Neural cell (in vitro differentiated cells): ENCODE data around the gene GLI3. TPM values are rescaled to one million over a fixed set of nuclear protein-coding genes. Genes with fewer than 3 reads are reported as not detected.

ENCODE experiments used
- H2AFZ ChIP-seq: fragments of 200-600, 300-800 bp; sonication (generic), shearing (Covaris generic); 2 replicates; pipeline ENCODE4 v1.6.0; 2014; ENCODE audit warnings: low read depth, mild to moderate bottlenecking, antibody characterized with exemption, low read length, moderate library complexity
- H3F3A ChIP-seq: fragments of 200-600 bp; shearing (Covaris generic); 2 replicates; pipeline ENCODE4 v1.6.1; 2016; ENCODE audit warnings: mild to moderate bottlenecking, moderate library complexity, mixed read lengths, antibody characterized with exemption, low read length; ENCODE audit not compliant: insufficient read depth, poor library complexity, severe bottlenecking
- H3K27ac ChIP-seq: fragments of 200-600, 300-800 bp; sonication (generic), shearing (Covaris generic); 2 replicates; pipeline ENCODE4 v1.5.1; 2014; ENCODE audit warnings: mild to moderate bottlenecking, low read length, moderate library complexity
- H3K27me3 ChIP-seq: fragments of 300-800, 200-600 bp; sonication (generic), shearing (Covaris generic); 2 replicates; pipeline ENCODE4 v1.6.0; 2014; ENCODE audit warnings: mild to moderate bottlenecking, low read depth, low read length, moderate library complexity; ENCODE audit not compliant: insufficient read depth
- H3K36me3 ChIP-seq: fragments of 300-800, 200-600 bp; sonication (generic), shearing (Covaris generic); 2 replicates; pipeline ENCODE4 v1.5.1; 2014; ENCODE audit warnings: mild to moderate bottlenecking, antibody characterized with exemption, low read length, moderate library complexity; ENCODE audit not compliant: insufficient read depth
- H3K4me2 ChIP-seq: fragments of 300-800, 200-600 bp; sonication (generic), shearing (Covaris generic); 2 replicates; pipeline ENCODE4 v1.6.0; 2014; ENCODE audit warnings: mild to moderate bottlenecking, low read length
- H3K4me3 ChIP-seq: fragments of 300-800, 200-600 bp; sonication (generic), shearing (Covaris generic); 2 replicates; pipeline ENCODE4 v1.5.1; 2014; ENCODE audit warnings: mild to moderate bottlenecking, low read length, moderate library complexity
- H3K79me2 ChIP-seq: fragments of 200-600 bp; shearing (Covaris generic); replicated peaks from 2 replicates; pipeline ENCODE4 v1.6.0; 2014; ENCODE audit warnings: mild to moderate bottlenecking, low read length, moderate library complexity; ENCODE audit not compliant: insufficient read depth
- H3K9ac ChIP-seq: fragments of 300-800, 200-600 bp; sonication (generic), shearing (Covaris generic); 2 replicates; pipeline ENCODE4 v1.6.1; 2016; ENCODE audit warnings: mild to moderate bottlenecking, low read length, mixed read lengths
- H3K9me2 ChIP-seq: fragments of 200-600 bp; shearing (Covaris generic); 2 replicates; pipeline ENCODE4 v1.6.1; 2016; ENCODE audit warnings: mild to moderate bottlenecking, low read length, mixed read lengths; ENCODE audit not compliant: insufficient read depth
- H3K9me3 ChIP-seq: fragments of 200-600, 300-800 bp; sonication (generic), shearing (Covaris generic); 2 replicates; pipeline ENCODE4 v1.6.1; 2016; ENCODE audit warnings: mild to moderate bottlenecking, mixed run types, low read length, moderate library complexity, mixed read lengths
- H4K20me1 ChIP-seq: fragments of 200-600 bp; shearing (Covaris generic); 2 replicates; pipeline ENCODE4 v1.6.1; 2016; ENCODE audit warnings: mild to moderate bottlenecking, mixed run types; ENCODE audit not compliant: insufficient read depth
- EP300 ChIP-seq: fragments of 450-650 bp; conservative IDR thresholded peaks from 2 replicates; pipeline ENCODE4 v1.6.1; 2014; ENCODE audit warnings: antibody characterized with exemption, mild to moderate bottlenecking, moderate library complexity; ENCODE audit not compliant: poor library complexity, severe bottlenecking
- EZH2 ChIP-seq: fragments of 200-600, 300-800 bp; shearing (Covaris generic), sonication (generic); IDR thresholded peaks from 2 replicates; pipeline ENCODE4 v1.6.1; 2014; ENCODE audit warnings: antibody characterized with exemption, low read length, borderline replicate concordance, mild to moderate bottlenecking; ENCODE audit not compliant: insufficient read depth, poor library complexity, severe bottlenecking
- MXI1 ChIP-seq: fragments of 450-650 bp; conservative IDR thresholded peaks from 2 replicates; pipeline ENCODE4 v1.6.1; 2014; ENCODE audit warnings: antibody characterized with exemption, mild to moderate bottlenecking; ENCODE audit not compliant: poor library complexity, severe bottlenecking
- POLR2AphosphoS5 ChIP-seq: IDR thresholded peaks from 2 replicates; pipeline ENCODE4 v1.6.1; 2012
- RAD21 ChIP-seq: fragments of 450-650 bp; conservative IDR thresholded peaks from 2 replicates; pipeline ENCODE4 v1.6.1; 2014; ENCODE audit warnings: antibody characterized with exemption, mild to moderate bottlenecking, moderate library complexity
- SMC3 ChIP-seq: fragments of 450-650 bp; conservative IDR thresholded peaks from 2 replicates; pipeline ENCODE4 v1.6.1; 2014; ENCODE audit warnings: antibody characterized with exemption, mild to moderate bottlenecking, moderate library complexity; ENCODE audit not compliant: poor library complexity
- TAF1 ChIP-seq: IDR thresholded peaks from 2 replicates; pipeline ENCODE4 v1.6.1; 2012; ENCODE audit warnings: low read depth
- polyA plus RNA-seq: library from polyadenylated mRNA; depleted of rRNA; stranded (reverse); fragments of >200 nt; gene quantifications from 2 replicates; pipeline ENCODE4 v1.2.3, GENCODE V29; 2014
- TF ChIP-seq, protein P1 (sequence below): IDR thresholded peaks from 2 replicates; pipeline ENCODE4 v1.6.1; 2012; ENCODE audit warnings: borderline replicate concordance
- TF ChIP-seq, protein P2 (sequence below): fragments of 450-650 bp; IDR thresholded peaks from 2 replicates; pipeline ENCODE4 v1.5.1; 2014; ENCODE audit warnings: antibody characterized with exemption, mild to moderate bottlenecking, moderate library complexity; ENCODE audit not compliant: poor library complexity, severe bottlenecking

The GLI3 gene
- polyA plus RNA-seq, 1 donor from 2014 or later: 0.19 TPM

DNA sequence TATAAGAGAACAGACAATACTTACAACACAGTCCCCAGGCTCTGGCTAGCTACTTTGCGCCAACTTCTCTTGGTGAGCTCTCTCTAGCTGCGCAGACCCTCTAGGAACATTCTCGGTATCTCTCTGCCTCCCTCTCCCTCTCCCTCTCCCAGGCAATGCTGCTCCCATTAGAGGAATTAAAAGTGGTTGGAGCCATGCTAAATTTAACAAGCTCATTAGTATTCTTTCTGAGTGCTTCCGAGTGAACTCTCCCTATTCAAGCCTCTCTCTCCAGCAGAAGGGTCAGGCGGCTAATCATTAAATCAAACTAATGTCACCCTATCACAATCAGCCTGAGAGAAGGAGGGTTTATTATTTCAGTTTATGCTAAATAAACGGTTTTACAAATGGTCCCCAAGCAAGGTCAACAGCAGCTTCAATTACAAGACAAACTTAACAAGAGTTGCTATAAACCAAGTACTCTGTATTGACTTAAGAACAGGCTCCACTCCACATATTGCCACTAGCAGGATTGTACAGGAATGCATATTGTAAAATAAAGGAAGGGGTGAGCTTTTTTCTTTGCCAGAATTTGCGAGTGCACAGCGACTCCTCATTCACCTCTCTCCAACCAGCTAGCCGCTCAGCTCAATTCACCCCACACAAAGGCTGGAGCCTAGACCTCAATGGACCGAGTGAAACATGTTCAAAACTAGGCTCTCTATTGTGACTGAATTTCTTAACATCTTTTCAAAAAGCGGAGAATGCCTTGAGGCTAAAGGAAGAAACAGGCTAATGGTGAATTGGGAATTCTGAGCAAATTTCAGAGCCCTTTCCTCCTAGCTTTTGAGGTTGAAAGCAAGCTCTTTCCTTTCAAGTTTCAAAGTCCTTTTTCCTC is 84.4 kb downstream of the GLI3 start:
- no peak for TF ChIP-seq MXI1
- TF ChIP-seq RAD21: no peak
- TF ChIP-seq POLR2AphosphoS5: no peak
- TF ChIP-seq, protein P1, sequence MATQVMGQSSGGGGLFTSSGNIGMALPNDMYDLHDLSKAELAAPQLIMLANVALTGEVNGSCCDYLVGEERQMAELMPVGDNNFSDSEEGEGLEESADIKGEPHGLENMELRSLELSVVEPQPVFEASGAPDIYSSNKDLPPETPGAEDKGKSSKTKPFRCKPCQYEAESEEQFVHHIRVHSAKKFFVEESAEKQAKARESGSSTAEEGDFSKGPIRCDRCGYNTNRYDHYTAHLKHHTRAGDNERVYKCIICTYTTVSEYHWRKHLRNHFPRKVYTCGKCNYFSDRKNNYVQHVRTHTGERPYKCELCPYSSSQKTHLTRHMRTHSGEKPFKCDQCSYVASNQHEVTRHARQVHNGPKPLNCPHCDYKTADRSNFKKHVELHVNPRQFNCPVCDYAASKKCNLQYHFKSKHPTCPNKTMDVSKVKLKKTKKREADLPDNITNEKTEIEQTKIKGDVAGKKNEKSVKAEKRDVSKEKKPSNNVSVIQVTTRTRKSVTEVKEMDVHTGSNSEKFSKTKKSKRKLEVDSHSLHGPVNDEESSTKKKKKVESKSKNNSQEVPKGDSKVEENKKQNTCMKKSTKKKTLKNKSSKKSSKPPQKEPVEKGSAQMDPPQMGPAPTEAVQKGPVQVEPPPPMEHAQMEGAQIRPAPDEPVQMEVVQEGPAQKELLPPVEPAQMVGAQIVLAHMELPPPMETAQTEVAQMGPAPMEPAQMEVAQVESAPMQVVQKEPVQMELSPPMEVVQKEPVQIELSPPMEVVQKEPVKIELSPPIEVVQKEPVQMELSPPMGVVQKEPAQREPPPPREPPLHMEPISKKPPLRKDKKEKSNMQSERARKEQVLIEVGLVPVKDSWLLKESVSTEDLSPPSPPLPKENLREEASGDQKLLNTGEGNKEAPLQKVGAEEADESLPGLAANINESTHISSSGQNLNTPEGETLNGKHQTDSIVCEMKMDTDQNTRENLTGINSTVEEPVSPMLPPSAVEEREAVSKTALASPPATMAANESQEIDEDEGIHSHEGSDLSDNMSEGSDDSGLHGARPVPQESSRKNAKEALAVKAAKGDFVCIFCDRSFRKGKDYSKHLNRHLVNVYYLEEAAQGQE: no peak
- H3K27ac ChIP-seq: no peak overlapping the region
- H3K79me2 ChIP-seq: peaks cover 67% of the 10 kb centered on the region
- peak overlapping the region; percentile 28 for H3K4me3 ChIP-seq
- no peaks in the 10 kb centered on the region for H4K20me1 ChIP-seq
- H3K9me3 ChIP-seq: no peaks in the 10 kb centered on the region
- no peak overlapping the region for H3K9ac ChIP-seq
- no peak overlapping the region for H2AFZ ChIP-seq
- H3K4me2 ChIP-seq: no peak overlapping the region
- H3K36me3 ChIP-seq: no peaks in the 10 kb centered on the region
- no peaks in the 10 kb centered on the region for H3K9me2 ChIP-seq
- peaks cover 6% of the 10 kb centered on the region for H3F3A ChIP-seq
- no peaks in the 10 kb centered on the region for H3K27me3 ChIP-seq

DNA sequence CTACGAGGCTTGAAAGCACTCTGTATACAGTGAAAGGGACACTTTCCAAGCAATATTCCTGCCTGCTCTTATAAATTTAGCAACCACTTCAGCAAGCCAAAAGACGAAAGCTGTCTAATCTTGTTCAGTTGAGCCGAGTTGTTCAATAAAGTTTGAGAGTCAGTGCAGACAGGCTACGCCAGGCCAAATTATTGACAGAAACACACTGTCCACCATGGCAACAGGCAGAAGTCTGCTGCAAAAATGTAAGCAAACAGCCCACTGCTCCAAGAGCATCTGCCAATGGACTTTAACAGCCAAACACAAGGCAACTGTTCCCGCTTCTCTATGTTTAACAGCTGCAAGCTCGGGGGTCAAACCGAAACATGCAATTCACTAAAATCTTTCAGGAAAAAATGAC is 85.7 kb downstream of the GLI3 start:
- Histone ChIP-seq H3K4me3 (no peak overlapping the region), H3F3A (peaks cover 6% of the 10 kb centered on the region), H4K20me1 (no peaks in the 10 kb centered on the region), H3K9ac (no peak overlapping the region), H2AFZ (no peak overlapping the region), H3K36me3 (no peaks in the 10 kb centered on the region), H3K27ac (no peak overlapping the region), H3K9me2 (no peaks in the 10 kb centered on the region), H3K27me3 (no peaks in the 10 kb centered on the region), H3K4me2 (no peak overlapping the region), H3K9me3 (no peaks in the 10 kb centered on the region), H3K79me2 (peaks cover 67% of the 10 kb centered on the region)
- TF ChIP-seq, protein P2, sequence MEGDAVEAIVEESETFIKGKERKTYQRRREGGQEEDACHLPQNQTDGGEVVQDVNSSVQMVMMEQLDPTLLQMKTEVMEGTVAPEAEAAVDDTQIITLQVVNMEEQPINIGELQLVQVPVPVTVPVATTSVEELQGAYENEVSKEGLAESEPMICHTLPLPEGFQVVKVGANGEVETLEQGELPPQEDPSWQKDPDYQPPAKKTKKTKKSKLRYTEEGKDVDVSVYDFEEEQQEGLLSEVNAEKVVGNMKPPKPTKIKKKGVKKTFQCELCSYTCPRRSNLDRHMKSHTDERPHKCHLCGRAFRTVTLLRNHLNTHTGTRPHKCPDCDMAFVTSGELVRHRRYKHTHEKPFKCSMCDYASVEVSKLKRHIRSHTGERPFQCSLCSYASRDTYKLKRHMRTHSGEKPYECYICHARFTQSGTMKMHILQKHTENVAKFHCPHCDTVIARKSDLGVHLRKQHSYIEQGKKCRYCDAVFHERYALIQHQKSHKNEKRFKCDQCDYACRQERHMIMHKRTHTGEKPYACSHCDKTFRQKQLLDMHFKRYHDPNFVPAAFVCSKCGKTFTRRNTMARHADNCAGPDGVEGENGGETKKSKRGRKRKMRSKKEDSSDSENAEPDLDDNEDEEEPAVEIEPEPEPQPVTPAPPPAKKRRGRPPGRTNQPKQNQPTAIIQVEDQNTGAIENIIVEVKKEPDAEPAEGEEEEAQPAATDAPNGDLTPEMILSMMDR: no peak
- TF ChIP-seq TAF1: no peak
- TF ChIP-seq EP300: no peak
- no peak for TF ChIP-seq MXI1
- no peak for TF ChIP-seq RAD21
- no peak for TF ChIP-seq EZH2
- TF ChIP-seq SMC3: no peak
- TF ChIP-seq, protein P1: no peak
- TF ChIP-seq POLR2AphosphoS5: no peak
